ENCODE results near the gene PAQR8. TPM values are rescaled to one million over a fixed set of nuclear protein-coding genes. Genes with fewer than 3 reads are reported as not detected.
"Not testable (repeated sequence)": the region's sequence is repeated elsewhere in the genome, so short reads cannot be mapped to it uniquely, and the experiment has no call there.

PAQR8 gene
- total RNA-seq, 1 donor from 2014 or later: 5.8 TPM

DNA sequence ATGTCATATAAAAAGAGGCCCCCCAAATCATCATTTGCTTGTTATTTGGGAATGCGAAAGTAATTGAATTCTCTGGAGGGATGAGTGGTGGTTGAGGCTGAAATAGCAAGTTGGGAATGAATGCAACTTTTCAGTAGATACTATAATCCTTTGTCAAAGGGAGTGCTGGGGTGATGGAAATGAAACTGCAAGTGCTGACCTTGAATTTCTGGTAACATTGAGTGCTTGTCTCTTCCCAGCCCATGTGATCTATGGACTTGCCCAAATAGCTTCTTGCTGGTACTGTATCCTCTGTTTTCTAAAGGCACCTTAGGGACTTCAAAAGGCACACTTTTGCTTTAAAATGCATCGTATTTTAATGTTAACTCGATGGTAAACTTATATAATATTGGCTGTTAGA is 14.8 kb downstream of the PAQR8 start:
- H3K4me3 ChIP-seq: no peak overlapping the region
- DNase-seq (no peak), ATAC-seq (no peak)
- peaks cover 11% of the 10 kb centered on the region for H3K4me1 ChIP-seq
- H3K27me3 ChIP-seq: no peaks in the 10 kb centered on the region
- no peaks in the 10 kb centered on the region for H3K9me3 ChIP-seq
- H3K36me3 ChIP-seq: no peaks in the 10 kb centered on the region
- TF ChIP-seq, protein P1, sequence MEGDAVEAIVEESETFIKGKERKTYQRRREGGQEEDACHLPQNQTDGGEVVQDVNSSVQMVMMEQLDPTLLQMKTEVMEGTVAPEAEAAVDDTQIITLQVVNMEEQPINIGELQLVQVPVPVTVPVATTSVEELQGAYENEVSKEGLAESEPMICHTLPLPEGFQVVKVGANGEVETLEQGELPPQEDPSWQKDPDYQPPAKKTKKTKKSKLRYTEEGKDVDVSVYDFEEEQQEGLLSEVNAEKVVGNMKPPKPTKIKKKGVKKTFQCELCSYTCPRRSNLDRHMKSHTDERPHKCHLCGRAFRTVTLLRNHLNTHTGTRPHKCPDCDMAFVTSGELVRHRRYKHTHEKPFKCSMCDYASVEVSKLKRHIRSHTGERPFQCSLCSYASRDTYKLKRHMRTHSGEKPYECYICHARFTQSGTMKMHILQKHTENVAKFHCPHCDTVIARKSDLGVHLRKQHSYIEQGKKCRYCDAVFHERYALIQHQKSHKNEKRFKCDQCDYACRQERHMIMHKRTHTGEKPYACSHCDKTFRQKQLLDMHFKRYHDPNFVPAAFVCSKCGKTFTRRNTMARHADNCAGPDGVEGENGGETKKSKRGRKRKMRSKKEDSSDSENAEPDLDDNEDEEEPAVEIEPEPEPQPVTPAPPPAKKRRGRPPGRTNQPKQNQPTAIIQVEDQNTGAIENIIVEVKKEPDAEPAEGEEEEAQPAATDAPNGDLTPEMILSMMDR (IDR thresholded peaks at IDR 0.05): no peak
- intact Hi-C loops (cut with DNase I): no loop called here
- no peak overlapping the region for H3K27ac ChIP-seq

DNA sequence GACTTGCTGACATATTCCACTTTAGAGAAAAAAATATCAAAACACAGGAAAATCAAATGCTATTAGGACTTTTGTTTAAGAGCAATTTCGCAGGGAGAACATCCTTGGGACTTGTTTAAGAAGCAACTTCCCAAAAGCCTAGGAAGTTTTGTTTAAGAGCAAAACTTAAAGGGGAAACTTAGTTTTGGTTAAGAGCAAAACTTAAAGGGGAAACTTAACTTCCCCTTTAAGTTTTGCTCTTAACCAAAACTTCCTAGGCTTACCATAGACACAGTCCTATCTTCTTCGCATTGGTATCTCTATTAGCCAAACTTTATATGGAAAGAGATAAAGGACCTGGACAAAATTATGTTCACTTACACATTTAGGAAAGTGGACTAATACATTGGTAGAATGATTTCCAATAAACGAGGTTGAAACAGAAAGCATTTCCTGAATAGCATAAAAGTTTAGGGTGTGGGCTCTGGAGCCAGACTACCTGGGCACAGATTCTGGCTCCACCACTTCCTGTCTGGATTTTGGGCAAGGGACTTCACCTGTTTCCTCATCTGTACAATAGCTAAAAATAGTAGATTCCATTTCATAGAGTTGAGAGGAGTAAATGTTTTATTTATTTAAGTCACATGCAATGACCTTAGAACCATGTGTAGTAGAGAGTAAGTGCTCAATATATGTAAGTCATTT is 15.7 kb downstream of the PAQR8 start:
- intact Hi-C loops (cut with DNase I): no loop called here
- H3K27me3 ChIP-seq: no peaks in the 10 kb centered on the region
- no peak overlapping the region for H3K4me3 ChIP-seq
- ATAC-seq: no peak
- peaks cover 11% of the 10 kb centered on the region for H3K4me1 ChIP-seq
- H3K27ac ChIP-seq: no peak overlapping the region
- no peaks in the 10 kb centered on the region for H3K9me3 ChIP-seq
- H3K36me3 ChIP-seq: no peaks in the 10 kb centered on the region
- no peak for DNase-seq
- TF ChIP-seq, protein P1 (IDR thresholded peaks at IDR 0.05): no peak

DNA sequence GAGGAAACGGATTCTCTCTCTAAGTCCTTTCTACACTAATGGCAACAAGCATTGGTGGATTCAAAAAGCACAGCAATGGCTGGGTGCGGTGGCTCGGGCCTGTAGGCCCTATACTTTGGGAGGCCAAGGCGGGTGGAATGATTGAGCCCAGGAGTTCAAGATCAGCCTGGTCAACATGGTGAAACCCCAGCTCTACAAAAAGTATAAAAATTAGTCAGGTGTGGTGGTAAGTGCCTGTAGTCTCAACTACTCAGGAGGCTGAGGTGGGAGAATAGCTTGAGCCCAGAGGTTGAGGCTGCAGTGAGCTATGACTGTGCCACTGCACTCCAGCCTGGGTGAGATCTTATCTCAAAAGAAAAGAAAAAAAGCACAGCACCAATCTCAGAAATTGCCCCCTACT is 19.3 kb downstream of the PAQR8 start:
- Histone ChIP-seq H3K9me3 (no peaks in the 10 kb centered on the region), H3K36me3 (no peaks in the 10 kb centered on the region), H3K4me1 (peaks cover 11% of the 10 kb centered on the region), H3K27me3 (no peaks in the 10 kb centered on the region), H3K4me3 (no peak overlapping the region), H3K27ac (no peak overlapping the region)
- intact Hi-C loops (cut with DNase I): no loop called here
- DNase-seq: no peak
- no peak for ATAC-seq
- TF ChIP-seq, protein P1 (IDR thresholded peaks at IDR 0.05): no peak

DNA sequence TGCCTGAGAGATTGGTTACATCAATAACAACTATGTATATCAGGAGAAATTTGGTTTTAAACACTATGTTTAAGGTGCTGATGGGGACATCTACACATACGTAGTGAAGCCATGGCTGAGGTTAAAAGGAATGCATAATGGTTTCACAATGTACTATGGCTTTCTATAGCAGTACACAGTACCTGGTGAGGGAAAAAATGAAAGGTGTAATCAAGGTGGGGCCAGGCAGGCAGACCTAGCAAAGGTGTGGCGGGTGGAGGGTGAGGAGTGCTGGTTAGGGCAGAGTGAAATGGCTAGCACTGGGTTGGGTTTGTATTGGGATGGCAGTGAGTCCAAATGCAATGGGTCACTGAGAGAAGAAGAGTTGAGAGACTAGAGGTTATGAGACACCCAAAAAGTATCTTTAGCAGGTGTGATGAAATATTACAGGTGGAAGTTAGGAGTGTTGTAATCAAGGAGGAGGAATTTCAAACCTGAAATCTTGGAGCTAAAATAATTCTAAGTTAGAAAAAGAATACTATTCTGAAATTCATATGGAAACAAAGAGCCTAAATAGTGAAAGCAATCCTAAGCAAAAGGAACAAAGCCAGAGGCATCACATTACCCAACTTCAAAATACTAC is 22.3 kb downstream of the PAQR8 start:
- TF ChIP-seq, protein P1 (IDR thresholded peaks at IDR 0.05): no peak
- Histone ChIP-seq H3K36me3 (no peaks in the 10 kb centered on the region), H3K4me3 (no peak overlapping the region), H3K27me3 (no peaks in the 10 kb centered on the region), H3K27ac (no peak overlapping the region), H3K9me3 (no peaks in the 10 kb centered on the region), H3K4me1 (no peaks in the 10 kb centered on the region)
- intact Hi-C loops (cut with DNase I): no loop called here
- ATAC-seq: no peak
- DNase-seq: no peak

GRCh38 chr6:52385074-52385473 is 23.1 kb downstream of the PAQR8 start:
- TF ChIP-seq, protein P1 (IDR thresholded peaks at IDR 0.05): no peak
- no peak overlapping the region for H3K4me3 ChIP-seq
- no peaks in the 10 kb centered on the region for H3K27me3 ChIP-seq
- H3K9me3 ChIP-seq: no peaks in the 10 kb centered on the region
- H3K4me1 ChIP-seq: peaks cover 5% of the 10 kb centered on the region
- no peaks in the 10 kb centered on the region for H3K36me3 ChIP-seq
- intact Hi-C loops (cut with DNase I): no loop called here
- no peak for ATAC-seq
- no peak overlapping the region for H3K27ac ChIP-seq
- no peak for DNase-seq

GRCh38 chr6:52388119-52388518 is 26.2 kb downstream of the PAQR8 start:
- H3K27ac ChIP-seq; intact Hi-C loops (cut with DNase I): not testable (repeated sequence)

More at GRCh38 chr6:52388119-52388518, 26.2 kb downstream of the PAQR8 start:
- not testable (repeated sequence) for ATAC-seq, DNase-seq, H3K4me3 ChIP-seq, H3K27me3 ChIP-seq, H3K9me3 ChIP-seq, H3K36me3 ChIP-seq
- peaks cover 12% of the 10 kb centered on the region for H3K4me1 ChIP-seq

All from upper lobe of right lung (tissue), 1 donor.